T-helper 22 cell (primary cell): ENCODE results near the gene PRKD2.

Experiments
- DNase-seq: peaks from one replicate; pipeline ENCODE4 v3.0.0-alpha.2; 2020; ENCODE audit warnings: low read depth

Gene PRKD2

DNA sequence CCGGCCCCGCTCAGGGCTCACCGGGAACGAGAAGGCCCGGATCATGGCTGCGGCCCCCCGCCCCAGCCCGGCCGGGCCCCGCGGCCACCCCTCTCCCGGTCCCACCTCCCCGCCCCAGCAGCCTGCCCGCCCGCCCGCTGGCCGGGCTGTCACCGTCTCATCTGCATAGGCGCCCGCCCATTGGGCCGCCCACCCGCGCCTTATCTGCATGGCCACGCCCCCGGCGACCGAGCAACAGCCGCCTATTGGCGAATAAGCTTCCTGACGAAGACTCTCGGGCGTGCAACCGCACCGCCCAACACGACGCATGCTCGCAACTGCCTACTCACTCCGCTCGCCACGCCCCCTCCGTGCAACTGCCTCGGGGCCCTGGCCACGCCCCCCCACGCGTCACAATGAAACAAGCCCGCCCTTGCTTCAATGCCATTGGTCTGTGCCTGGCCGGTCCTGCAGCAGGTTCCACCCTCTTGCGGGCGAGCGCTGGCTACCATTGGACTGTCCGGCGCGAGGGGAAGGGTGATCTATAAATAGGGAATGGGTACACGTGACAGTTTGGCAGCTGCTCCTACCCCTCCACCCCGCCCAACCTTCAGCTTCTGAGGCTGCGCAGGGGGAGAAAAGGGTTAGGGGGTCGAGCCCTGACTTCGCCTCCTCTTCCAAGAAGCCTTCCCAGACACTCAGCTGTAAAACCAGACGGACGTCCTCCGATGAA is 55.7 kb downstream of the PRKD2 start, which contains the start of gene DACT3:
Gene DACT3, minus strand, starts transcription at position 163 of the 712 bp plus-strand sequence. Its CDS starts 118 bp downstream, at position 45.
- DNase-seq = peak; percentile 100

DNA sequence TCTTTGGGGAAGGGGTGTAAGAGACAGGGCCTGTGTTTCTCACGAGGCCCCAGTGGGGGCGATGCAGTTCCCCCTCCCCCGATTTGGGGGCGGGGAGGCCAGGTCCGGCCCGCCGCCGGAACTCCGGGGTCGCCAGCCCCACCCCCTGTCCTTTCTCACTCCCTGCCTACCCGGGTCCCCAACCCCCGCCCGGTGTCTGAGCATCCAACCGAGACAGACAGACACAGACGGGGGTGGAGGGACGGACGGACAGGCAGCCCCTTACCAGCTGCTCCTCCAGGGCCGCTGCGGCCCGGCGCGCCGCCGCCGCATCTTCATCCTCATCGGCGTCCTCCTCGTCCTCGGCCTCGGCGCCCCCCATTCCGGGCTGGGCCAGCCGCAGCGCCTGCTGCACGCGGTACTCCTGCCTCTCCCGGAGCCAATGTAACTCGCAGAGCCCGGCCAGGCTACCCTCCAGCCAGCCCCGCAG is 56.3 kb downstream of the PRKD2 start:
- no peak for DNase-seq

DNA sequence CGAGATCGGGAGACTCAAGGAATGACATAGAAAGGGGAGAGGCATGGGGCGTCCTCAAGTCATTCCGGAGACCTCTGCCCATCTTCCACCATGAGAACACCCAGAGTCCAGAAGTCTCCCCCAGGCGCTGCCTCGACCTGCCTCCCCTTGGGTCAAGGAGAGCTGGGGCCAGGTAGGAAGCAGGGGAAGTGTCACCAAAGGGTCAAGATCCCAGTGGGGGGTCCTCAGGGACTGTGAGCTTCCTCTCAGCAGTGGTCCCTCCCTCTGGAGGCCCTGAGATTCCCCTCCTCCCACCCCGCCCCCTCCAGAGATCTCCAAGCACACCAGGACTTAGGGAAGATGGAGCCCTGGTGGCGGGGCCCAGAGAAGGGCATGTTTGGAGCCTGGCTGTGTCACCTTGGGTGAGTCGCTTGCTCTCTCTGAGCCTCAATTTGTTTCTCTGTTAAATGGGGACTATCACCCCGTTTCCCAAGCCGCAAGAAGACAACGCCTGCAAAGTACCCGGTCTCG is 56.9 kb downstream of the PRKD2 start:
- no peak for DNase-seq

DNA sequence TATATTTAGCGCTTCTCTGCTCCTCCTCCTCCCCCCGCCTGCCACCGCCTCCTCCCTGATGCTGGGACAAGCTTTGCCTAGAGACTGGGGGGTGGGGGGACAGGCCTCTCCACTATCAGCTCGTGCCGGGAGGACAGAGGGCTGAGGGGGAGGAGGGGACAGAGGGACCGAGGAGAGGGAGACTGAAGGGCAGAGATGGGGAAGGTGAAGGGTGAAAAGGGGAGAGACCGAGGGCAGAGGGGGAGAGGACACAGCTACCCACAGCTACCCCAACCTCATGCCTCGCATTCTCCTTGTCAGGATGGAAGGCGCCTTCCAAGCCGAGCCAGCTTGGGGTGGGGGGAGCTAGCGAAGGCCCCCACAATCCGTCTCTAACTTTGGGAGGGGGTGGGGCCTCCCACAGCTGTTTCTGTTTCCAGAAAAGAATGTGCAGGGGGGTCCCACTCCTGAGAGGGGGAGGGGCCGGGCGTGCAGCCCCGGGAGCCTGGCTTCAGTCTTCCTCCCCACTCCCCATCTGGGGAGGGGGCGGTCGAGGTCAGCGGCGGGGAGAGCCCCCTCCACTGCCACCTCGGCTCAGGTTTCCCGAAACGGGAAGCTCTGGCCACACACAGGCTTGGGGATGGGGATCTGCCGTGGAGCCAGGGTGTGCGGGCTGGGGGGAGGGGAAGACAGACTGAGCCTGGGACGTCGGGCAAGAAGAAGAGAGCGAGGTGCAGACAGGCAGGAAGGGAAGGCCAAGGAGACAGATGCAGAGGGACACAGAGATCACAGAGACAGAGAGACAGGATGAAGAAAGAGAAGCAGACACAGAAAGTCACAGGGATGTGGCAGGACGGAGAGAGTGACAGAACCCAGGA is 57.5 kb downstream of the PRKD2 start:
- no peak for DNase-seq

DNA sequence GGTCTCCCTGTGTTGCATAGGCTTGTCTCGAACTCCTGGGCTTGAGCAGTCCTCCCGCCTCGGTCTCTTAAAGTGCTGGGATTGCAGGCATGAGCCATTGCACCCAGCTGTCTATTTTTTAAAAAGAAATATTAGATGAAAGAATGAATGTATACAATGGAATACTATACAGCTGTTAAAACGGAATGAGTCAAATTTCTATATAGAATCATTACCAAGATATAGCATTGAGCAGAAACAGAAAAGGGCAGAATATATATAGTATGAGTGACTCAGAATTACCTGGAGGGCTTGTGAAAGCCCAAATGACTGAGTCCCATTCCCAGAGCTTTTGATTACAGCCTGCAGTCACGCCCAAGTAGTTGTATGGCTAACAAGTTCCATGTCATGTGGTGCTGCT is 60.4 kb downstream of the PRKD2 start:
- no peak for DNase-seq

DNA sequence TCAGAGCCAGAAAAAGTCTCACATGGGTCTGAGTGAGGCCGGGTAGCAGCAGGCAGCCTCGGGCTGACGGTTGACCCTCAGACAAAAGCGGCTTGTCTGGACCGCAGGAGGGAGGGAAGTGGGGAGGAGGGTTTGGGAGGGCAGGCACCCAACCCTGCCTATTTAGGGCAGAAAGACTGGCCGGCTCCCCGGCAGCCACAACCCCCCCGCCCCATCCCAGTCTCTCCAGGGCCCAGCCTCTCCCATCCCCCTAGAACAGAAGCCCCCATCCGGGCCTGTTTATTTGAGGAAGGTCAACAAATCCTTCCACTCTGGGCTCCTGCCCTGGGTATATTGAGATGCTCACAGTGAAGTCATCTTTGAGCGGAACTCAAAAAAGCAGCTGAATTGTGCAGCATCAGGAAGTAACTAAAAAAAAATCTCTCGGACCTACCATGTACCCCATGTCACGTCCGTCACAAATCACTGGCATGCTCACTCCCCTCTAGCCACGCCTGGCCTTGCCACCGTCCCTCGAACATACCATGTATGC is 62.2 kb downstream of the PRKD2 start:
- no peak for DNase-seq

DNA sequence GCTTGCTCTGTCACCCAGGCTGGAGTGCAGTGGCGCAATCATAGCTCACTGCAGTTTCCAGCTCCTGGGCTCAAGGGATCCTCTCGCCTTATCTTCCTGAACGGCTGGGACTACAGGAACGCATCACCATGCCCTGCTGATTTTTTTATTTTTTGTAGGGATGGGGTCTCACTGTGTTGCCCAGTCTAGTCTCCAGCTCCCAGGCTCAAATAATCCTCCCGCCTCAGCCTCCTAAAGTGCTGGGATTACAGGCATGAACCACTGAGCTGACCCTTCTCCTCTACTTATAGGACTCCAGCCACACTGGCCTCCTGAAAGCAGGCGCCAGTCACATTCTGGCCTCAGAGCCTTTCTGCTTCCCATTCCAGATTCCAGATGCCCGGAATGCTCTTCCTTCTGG is 66.5 kb downstream of the PRKD2 start:
- DNase-seq = no peak

DNA sequence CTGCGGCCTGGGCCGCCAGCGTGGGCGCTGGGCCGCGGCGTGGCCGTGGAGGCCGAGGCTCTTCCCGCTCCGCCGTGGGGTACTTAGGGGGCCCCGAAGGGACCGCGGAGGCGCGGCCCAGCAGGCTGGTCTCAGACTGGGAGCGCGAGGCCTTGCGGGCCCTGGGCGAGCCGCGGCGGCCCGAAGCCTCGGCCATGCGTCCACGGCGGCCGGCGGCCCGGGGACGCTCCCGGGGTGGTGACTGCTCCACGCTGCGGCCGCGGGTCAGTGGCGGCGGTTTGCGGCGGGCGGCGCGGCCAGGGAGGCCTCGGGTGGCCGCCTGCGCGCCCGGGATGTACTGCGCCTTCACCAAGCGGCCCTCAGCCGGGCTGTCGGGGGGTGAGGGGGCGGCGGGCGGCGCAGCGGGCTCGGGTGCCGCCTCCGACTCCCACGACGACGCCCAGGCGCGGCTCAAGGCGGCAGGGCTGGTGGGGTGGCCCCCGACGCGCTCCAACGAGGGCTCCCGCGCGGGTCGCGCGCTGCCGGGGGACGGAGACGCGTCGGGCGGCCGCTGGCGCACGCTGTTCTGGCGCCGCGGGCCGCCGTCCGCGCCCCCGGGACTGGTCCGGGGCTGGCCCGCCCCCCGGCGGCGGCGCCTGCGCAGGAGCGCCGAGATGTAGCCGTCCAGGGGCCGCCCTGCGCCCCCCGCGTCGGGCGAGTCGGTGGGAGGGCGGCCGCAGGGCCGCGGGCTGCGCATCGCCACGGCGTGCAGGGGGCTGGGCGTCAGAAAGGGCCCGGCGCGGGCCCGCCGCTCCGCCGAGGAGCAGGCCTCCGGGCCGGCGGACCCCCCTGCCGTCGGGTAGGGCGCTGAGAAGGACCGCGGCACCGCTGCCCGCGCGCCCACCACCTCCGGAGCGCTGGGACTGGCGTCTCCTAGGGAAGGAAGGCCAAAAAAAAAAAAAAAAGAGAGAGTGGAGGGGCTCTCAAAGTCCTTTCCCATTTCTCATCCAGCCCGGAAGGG is 67.7 kb downstream of the PRKD2 start:
- DNase-seq = no peak

DNA sequence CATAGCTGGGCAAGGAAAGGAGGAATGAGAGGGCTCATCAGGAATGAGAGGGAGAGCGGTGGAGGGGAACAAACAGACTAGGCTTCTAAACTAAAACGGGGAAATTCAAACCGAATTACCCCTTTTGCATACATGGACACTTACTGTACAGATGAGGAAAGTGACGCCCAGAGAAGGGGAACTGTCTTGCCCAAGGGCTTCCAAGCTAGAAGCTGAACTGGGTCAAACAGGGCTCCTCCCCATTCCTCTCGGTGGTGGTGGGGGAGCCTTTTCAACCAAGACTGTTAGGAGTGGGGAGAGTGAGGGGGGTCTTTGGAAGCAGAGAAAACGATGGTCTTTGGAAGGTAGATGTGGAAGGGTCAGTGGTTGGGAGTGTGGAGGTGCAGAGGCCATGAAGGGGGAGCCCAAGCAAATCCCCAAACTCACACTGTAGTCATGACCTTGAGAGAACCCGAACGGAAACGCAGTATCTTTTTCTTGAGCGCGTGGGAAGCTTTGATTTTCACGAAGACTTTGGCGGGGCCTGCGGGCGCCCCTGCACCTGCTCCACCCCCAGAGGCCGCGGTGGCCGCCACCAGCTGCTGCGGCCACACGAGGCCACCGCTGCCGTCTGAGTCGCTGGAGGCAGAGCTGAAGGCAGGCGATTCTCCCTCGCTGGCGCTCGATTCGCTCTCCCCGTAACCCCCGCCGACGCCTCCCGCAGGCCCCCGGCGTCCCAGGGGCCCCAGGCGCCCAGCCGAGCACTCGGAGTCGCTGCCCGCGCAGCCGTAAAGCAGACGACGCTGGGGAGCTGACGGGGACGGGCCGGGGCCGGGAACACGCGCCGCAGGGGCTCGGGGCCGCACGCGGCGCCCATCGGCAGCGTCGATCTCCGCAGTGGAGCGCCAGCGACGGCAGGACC is 68.6 kb downstream of the PRKD2 start:
- no peak for DNase-seq

DNA sequence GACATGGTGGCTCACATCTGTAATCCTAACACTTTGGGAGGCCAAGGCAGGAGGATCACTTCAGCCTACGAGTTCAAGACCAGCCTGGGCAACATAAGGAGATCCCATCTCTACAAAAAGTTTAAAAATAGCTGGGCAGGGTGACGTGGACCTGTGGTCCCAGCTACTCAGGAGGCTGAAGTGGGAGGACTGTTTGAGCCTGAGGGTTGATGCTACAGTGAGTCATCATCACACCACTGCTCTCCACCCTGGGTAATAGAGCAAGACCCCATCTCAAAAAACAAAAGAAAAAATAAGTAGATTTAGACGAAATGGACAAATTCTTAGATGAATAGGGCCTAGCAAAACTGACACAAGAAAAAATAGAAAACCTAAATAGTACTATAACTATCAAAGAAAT is 70.5 kb downstream of the PRKD2 start:
- no peak for DNase-seq

DNA sequence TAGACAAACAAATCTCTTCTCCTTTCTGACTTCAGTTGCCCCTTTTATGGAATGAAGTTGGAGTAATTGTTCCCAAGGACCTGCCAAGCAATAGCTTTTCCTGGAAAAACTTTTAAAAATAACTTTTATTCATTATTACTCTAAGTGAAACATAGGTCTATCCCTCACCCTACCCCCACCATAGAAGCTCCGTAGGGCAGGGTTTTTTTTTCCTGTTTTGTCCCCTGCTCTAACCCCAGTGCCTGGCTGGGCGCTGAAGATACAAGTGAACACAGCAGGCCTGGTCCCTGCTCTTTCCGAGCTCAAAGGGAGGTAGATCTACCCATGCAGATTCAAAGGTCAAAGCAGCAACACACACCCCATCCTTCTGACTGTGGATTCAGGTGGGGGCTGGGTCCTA is 72.2 kb downstream of the PRKD2 start:
- no peak for DNase-seq

DNA sequence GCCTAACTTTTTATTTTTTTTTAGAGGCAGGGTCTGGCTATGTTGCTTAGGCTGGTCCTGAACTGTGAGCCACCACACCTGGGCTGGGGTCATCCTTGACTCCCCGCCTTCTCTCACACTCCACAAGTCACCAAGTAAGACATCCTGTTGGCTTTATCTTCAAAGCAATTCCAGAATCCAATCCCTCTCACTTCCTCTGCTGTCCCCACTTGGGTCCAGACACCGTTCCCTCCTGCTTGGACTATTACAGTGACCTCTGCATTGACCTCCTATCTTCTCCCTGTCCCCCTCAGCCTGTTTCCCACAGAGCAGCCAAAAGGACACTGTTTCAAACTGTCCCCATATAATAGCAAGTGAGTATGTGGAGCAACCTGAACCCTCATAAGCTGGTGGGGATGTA is 76.3 kb downstream of the PRKD2 start:
- DNase-seq = no peak

DNA sequence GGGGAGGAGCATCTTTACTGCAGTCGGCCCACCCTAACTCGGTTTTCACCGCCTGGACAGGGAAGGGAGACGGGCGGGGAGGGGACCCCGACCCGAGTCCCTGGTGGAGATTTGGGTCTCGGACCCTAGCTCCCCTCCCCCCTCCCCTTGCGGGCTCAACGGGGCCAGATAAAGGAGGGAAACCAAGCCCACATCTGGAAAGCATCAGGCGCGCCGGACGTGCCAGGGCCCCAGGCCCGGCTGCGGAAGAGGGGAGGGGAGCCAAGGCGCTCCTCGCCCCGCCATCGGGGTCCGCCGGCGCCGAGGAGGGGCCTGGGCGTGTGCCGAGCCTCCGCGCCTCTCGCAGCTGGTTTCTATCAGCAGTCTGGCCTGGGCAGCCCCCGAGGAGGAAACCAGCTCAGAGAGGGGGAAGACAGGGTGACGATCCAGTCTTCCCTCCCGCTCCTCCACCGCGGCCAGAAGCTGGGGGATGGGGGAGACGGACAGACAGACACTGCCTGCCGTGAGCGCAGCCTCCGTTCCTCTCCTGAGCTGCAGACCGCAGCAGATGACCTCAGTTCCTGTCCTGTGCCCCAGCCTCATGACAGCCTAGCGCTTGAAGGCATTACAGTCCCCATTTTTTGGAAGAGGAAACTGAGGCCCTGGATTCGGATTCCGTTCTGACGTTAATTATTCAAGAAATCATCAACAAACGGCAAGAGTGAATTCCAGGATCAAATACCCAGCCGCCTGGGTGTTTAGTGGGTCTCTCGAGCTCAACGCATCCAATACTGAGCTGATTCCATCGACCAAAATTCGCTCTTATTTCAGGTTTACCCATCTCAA is 77.3 kb downstream of the PRKD2 start:
- DNase-seq = no peak

DNA sequence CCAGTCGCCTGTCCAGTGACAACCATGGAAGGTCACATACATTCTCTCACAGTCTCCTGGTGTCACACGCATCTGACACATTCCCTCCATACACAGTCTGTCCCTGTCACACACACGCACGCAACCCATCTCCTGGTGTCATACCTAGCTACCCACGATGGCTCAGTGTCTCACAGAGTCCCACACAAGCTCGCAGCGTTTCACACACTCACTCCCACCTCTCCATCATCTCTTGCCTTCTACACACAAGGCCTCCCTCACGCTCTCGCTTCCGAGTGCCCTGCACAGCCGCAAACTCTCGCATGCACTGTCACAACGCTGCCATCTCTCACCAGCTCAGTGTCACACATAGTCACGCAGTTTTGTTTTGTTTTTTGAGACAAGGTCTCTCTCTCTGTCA is 79.7 kb downstream of the PRKD2 start:
- DNase-seq = no peak

DNA sequence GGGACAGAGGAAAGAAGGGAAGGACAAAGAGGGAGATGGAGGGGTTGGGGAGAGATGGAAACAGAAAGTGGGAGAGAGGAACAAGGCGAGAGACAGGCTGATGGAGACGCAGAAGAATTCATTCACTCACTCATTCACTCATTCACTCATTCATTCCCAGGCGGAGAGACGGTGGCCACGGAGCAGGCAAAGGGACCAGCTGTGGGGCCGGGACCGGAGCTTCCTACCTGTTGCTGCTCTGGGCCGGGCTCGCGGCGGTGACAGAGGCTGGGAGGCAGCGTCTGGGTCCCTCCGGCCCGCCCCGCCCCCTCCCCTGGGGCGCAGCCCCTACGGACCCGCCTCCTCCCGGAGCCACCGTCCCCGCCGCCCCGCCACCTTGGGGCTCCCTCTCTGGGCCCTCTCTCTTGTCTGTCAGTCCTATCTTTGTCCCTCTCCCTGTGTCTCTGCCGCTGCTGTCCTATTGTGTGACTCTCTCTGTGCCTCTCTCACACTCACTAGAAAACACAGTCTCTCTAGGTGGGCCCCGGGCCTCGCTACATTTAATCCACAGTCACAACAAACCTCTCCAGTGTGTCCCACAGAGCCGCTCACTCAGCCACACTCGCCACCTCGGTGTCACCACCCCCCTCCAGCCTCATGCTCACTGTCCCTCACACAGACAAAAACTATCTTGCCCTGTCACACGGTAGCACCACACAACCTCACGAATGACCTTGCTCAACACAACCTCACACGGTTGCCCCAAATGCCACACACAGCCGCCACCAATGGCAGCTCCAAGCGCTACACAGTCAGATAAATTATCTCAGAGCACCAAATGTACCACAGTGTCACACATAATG is 80.8 kb downstream of the PRKD2 start, which contains the start of gene GNG8:
Gene GNG8, minus strand, starts transcription at position 283 of the 842 bp plus-strand sequence. CDS start 1,520 bp downstream, outside the sequence.
- no peak for DNase-seq

DNA sequence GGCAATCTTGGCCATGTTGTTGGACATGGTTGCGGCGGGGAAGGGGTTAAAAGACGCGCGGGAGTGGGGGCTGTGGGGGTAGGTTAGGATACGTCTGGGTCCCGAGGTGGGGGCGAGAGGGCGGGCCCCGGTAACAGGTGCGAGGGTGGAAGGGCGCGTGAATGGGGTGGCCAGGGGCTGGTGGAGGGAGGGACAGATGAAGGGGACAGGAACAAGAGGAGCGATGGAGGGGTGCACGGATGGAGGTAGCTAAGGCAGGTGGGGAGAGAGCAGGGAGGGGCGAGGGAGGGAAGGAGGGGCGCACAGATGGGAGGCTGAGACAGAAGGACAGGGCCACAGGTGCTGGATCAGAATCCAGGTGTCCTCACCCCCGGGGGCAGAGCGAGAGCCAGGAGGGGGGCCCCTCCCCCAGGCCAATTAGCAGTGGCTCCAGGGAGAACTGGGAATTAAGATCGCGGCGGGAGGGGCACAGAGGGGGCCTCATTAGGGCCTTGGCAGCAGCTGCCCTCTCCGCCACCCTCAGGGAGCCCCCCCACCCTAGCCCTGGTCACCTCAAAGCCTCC is 82.2 kb downstream of the PRKD2 start:
- no peak for DNase-seq

DNA sequence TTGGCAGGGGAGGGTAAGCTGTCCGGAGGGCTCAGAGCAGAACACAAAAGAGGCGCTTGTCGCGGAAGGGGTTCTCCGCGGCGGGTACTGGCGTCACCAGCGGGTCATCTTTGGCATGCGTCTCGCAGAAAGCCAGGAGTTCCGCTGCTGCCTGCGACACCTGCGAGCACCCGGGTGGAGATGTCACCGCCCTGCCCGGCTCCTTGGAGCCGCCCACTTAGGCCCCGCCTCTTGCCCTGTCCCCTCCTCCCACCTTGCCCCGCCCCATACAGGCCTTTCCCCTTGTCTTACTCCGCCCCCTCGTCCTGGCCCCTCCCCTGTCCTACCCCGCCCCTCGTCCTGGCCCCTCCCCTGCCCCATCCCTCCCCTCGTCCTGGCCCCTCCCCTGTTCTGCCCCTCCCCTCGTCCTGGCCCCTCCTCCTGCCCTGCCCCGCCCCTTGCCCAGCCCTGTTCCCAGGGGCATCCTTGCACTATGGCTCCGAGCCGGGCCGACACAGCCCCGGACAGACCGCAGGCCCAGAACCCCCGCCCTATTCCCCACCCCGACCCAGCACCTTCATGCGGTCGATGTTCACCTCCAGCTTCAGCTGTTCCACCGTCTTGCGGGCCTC is 82.8 kb downstream of the PRKD2 start:
- peak; percentile 94 for DNase-seq

DNA sequence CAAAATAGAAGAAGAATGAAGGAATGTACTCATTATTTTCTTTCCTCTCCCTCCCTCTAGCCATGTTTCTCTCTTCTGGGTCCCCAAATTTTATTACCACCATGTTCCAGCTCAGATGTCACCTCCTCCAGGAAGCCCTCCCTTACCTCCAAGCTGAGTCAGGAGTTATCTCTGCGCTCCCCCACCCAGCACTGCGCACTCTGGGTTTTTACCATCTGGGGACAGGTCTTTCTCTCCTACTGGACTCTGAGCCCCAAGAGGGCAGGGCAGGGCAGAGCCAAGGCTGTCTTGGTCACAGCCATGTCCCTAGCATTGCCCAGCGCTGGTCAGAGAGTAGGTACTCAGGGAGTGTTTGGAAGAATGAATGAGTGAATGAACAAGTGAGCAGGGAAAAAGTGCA is 83.8 kb downstream of the PRKD2 start:
- no peak for DNase-seq
